Raji (cell line): Measurements from ENCODE around the gene MMP11.
A peak's percentile ranks its signal among the peaks of the same experiment; 100 is the strongest.

ENCODE experiments used
- POLR2A ChIP-seq: IDR thresholded peaks from 2 replicates; pipeline ENCODE4 v1.6.1; 2011; ENCODE audit warnings: low read depth, low read length, control low read depth; ENCODE audit not compliant: insufficient read depth

The MMP11 gene

GRCh38 chr22:23772649-23773473 lies at the start of gene MMP11:
Gene MMP11 (plus strand): TSS chr22:23772849. CDS start chr22:23772871, 22 bp downstream.
- no peak for TF ChIP-seq POLR2A

GRCh38 chr22:23737696-23738095 lies 35.0 kb upstream of the MMP11 start:
- TF ChIP-seq POLR2A = no peak

GRCh38 chr22:23742505-23743264 lies 30.0 kb upstream of the MMP11 start:
- TF ChIP-seq POLR2A = no peak

- no peak for TF ChIP-seq POLR2A
These were observed 29.3 kb upstream of the MMP11 start for GRCh38 chr22:23743303-23743705.

GRCh38 chr22:23744001-23744400 lies 28.6 kb upstream of the MMP11 start:
- no peak for TF ChIP-seq POLR2A

GRCh38 chr22:23744485-23744884 lies 28.2 kb upstream of the MMP11 start:
- no peak for TF ChIP-seq POLR2A

GRCh38 chr22:23745791-23746190 lies 26.9 kb upstream of the MMP11 start:
- no peak for TF ChIP-seq POLR2A

- TF ChIP-seq POLR2A = no peak
These were observed 22.8 kb upstream of the MMP11 start for GRCh38 chr22:23749841-23750301.

- TF ChIP-seq POLR2A = no peak
These were observed 22.3 kb upstream of the MMP11 start for GRCh38 chr22:23750367-23750713.

- TF ChIP-seq POLR2A = peak; percentile 68
These were observed 21.8 kb upstream of the MMP11 start, which contains the start of gene ZNF70 for GRCh38 chr22:23750714-23751440. Gene ZNF70 (minus strand): TSS chr22:23751112. CDS start chr22:23745140, 5,972 bp downstream.

- peak; percentile 42 for TF ChIP-seq POLR2A
These were observed 21.1 kb upstream of the MMP11 start for GRCh38 chr22:23751441-23751996.

- TF ChIP-seq POLR2A = peak; percentile 64
These were observed 20.5 kb upstream of the MMP11 start for GRCh38 chr22:23752090-23752691.

- TF ChIP-seq POLR2A = peak; percentile 78
These were observed 19.9 kb upstream of the MMP11 start for GRCh38 chr22:23752750-23753149.

GRCh38 chr22:23753385-23753784 lies 19.3 kb upstream of the MMP11 start:
- no peak for TF ChIP-seq POLR2A
